Prostate gland (tissue), 2 donors: ENCODE data around the gene GLYATL1. TPM values are rescaled to one million over a fixed set of nuclear protein-coding genes. Genes with fewer than 3 reads are reported as not detected.
A peak's percentile ranks its signal among the peaks of the same experiment; 100 is the strongest.

Source experiments
- DNase-seq: peaks from one replicate; pipeline ENCODE4 v3.0.0-alpha.2; 2019; ENCODE audit warnings: low spot score
- H3K27ac ChIP-seq, 2 donors: fragments of 200-600 bp; sonication (generic); 2 replicates each; pipeline ENCODE4 v1.5.1; 2017 to 2019
- H3K27me3 ChIP-seq: fragments of 200-600 bp; sonication (generic); replicated peaks from 2 replicates; pipeline ENCODE4 v1.5.1; 2019; ENCODE audit not compliant: insufficient read depth
- H3K36me3 ChIP-seq, 2 donors: fragments of 200-600 bp; sonication (generic); 1 replicate in 1 of 2; 2 replicates in 1 of 2; pipeline versions ENCODE4 v1.5.1 to v1.8.1; 2017 to 2019
- H3K4me1 ChIP-seq: fragments of 200-600 bp; sonication (generic); replicated peaks from 2 replicates; pipeline ENCODE4 v1.5.1; 2019
- H3K4me3 ChIP-seq, 2 donors: fragments of 200-600 bp; sonication (generic); 2 replicates each; pipeline ENCODE4 v1.5.1; 2017 to 2019
- H3K9me3 ChIP-seq: fragments of 200-600 bp; sonication (generic); 2 replicates; pipeline ENCODE4 v1.5.1; 2017
- CTCF ChIP-seq, 4 experiments: fragments of 200-600 bp in 2 of 4; fragments of 450-650 bp in 2 of 4; sonication (generic) in 2 of 4; IDR thresholded peaks; 1 replicate in 3 of 4; 2 replicates in 1 of 4; pipeline ENCODE4 v1.5.1; 2016 to 2019; ENCODE audit warnings: antibody characterized with exemption in 4 of 4, mild to moderate bottlenecking in 2 of 4, moderate library complexity in 2 of 4
- POLR2A ChIP-seq: fragments of 450-650 bp; IDR thresholded peaks from one replicate; pipeline ENCODE4 v1.6.1; 2016; ENCODE audit warnings: antibody characterized with exemption, mild to moderate bottlenecking
- POLR2AphosphoS5 ChIP-seq: sonication (generic); formaldehyde crosslinking; IDR thresholded peaks from one replicate; pipeline ENCODE4 v1.6.1; 2017; ENCODE audit warnings: antibody characterized with exemption
- WGBS: methylation state at CpG from one replicate; pipeline ENCODE4 v1.1.5; 2018; 5-methylcytosine and 5-hydroxymethylcytosine counted together
- intact Hi-C: fragments of 100-400 bp; cut with DNase I; formaldehyde crosslinking; loops from one replicate; pipeline ENCODE4 v1.14.2; 2022
- total RNA-seq, 2 donors: library from RNA; depleted of rRNA; stranded (reverse); fragments of >200 nt; gene quantifications; one replicate each; pipeline ENCODE4 v1.1.0, GENCODE V29; 2016

GLYATL1 gene
- total RNA-seq, 2 donors from 2014 or later = 4.0 to 33.7 TPM

GRCh38 chr11:58965246-58965985 lies 26.1 kb downstream of the GLYATL1 start:
- Histone ChIP-seq H3K4me3 (no peak overlapping the region), H3K27me3 (no peaks in the 10 kb centered on the region), H3K27ac (no peak overlapping the region), H3K9me3 (no peaks in the 10 kb centered on the region), H3K4me1 (no peaks in the 10 kb centered on the region), H3K36me3 (no peaks in the 10 kb centered on the region)
- intact Hi-C loops = no loop called here
- 67% methylated on average over 6 of the region's 6 CpGs for WGBS
- DNase-seq = no peak
- TF ChIP-seq POLR2AphosphoS5 = no peak

- no peaks in the 10 kb centered on the region for H3K36me3 ChIP-seq
- H3K27me3 ChIP-seq = no peaks in the 10 kb centered on the region
- no peak overlapping the region for H3K27ac ChIP-seq
- 57% methylated on average over 26 of the region's 26 CpGs for WGBS
- DNase-seq = peak; percentile 36
- no peaks in the 10 kb centered on the region for H3K4me1 ChIP-seq
- H3K9me3 ChIP-seq = no peaks in the 10 kb centered on the region
- TF ChIP-seq POLR2A (no peak), POLR2AphosphoS5 (no peak), CTCF (IDR thresholded peaks at IDR 0.05) (no peak)
- no peak overlapping the region for H3K4me3 ChIP-seq
- intact Hi-C loops = no loop called here
These were observed 29.0 kb downstream of the GLYATL1 start for GRCh38 chr11:58968251-58968711.

GRCh38 chr11:58977470-58977869 lies 38.2 kb downstream of the GLYATL1 start:
- TF ChIP-seq CTCF (IDR thresholded peaks at IDR 0.05) (no peak), POLR2A (no peak), POLR2AphosphoS5 (no peak)
- Histone ChIP-seq H3K27me3 (no peaks in the 10 kb centered on the region), H3K4me1 (no peaks in the 10 kb centered on the region)

GRCh38 chr11:58979222-58979621 lies 39.9 kb downstream of the GLYATL1 start:
- intact Hi-C loops = no loop called here
- DNase-seq = no peak
- H3K27ac ChIP-seq = no peak overlapping the region
- H3K27me3 ChIP-seq = no peaks in the 10 kb centered on the region
- no peak overlapping the region for H3K4me3 ChIP-seq
- H3K36me3 ChIP-seq = no peaks in the 10 kb centered on the region
- no peaks in the 10 kb centered on the region for H3K4me1 ChIP-seq
- TF ChIP-seq POLR2A (no peak), POLR2AphosphoS5 (no peak), CTCF (IDR thresholded peaks at IDR 0.05) (no peak)
- no peaks in the 10 kb centered on the region for H3K9me3 ChIP-seq
- WGBS = 94% methylated on average over 2 of the region's 2 CpGs

More at GRCh38 chr11:58977470-58977869, 38.2 kb downstream of the GLYATL1 start:
- DNase-seq = no peak
- H3K36me3 ChIP-seq = no peaks in the 10 kb centered on the region
- intact Hi-C loops = no loop called here
- H3K27ac ChIP-seq = no peak overlapping the region
- H3K4me3 ChIP-seq = no peak overlapping the region
- no peaks in the 10 kb centered on the region for H3K9me3 ChIP-seq

GRCh38 chr11:58980159-58980843 lies 41.0 kb downstream of the GLYATL1 start:
- Histone ChIP-seq H3K9me3 (no peaks in the 10 kb centered on the region), H3K36me3 (no peaks in the 10 kb centered on the region), H3K27ac (no peak overlapping the region), H3K4me1 (no peaks in the 10 kb centered on the region), H3K27me3 (no peaks in the 10 kb centered on the region), H3K4me3 (no peak overlapping the region)
- 60% methylated on average over 8 of the region's 8 CpGs for WGBS
- intact Hi-C loops = no loop called here
- TF ChIP-seq POLR2A (no peak), CTCF (IDR thresholded peaks at IDR 0.05) (no peak), POLR2AphosphoS5 (no peak)
- no peak for DNase-seq
